ENCODE results near the gene TRIM6.

GRCh38 chr11:5593146-5593545 is 3.3 kb upstream of the TRIM6 start:
- TF ChIP-seq CTCF (IDR thresholded peaks at IDR 0.05) (no peak), POLR2A (IDR thresholded peaks at IDR 0.05) (no peak)

All from esophagus squamous epithelium (tissue), 4 donors.